ENCODE data around the gene CFH. TPM values are rescaled to one million over a fixed set of nuclear protein-coding genes. Genes with fewer than 3 reads are reported as not detected.
"Not testable (repeated sequence)": the region's sequence is repeated elsewhere in the genome, so short reads cannot be mapped to it uniquely, and the experiment has no call there.

CFH gene
- total RNA-seq, 4 donors from 2014 or later: 164 to 268 (median 248) TPM

- no peak overlapping the region for H3K4me3 ChIP-seq
- no peak for DNase-seq (ENCODE audit: low spot score in 2 of 2)
- no peak for TF ChIP-seq EP300 (IDR thresholded peaks at IDR 0.05)
- no peak for TF ChIP-seq CTCF (IDR thresholded peaks at IDR 0.05)
- 93 to 95% methylated on average over 4 of the region's 4 CpGs for WGBS, 2 donors
- H3K27me3 ChIP-seq: no peaks in the 10 kb centered on the region
- no peaks in the 10 kb centered on the region for H3K4me1 ChIP-seq
- no peak overlapping the region for H3K27ac ChIP-seq
- H3K36me3 ChIP-seq: peaks cover 0 to 15% (median 0%) of the 10 kb centered on the region in 3 donors
- H3K9me3 ChIP-seq: no peaks in the 10 kb centered on the region
Measured at GRCh38 chr1:196684476-196684875, 32.6 kb downstream of the CFH start.

- Histone ChIP-seq H3K4me3 (no peak overlapping the region), H3K27me3 (no peaks in the 10 kb centered on the region), H3K27ac (no peak overlapping the region), H3K4me1 (no peaks in the 10 kb centered on the region), H3K9me3 (no peaks in the 10 kb centered on the region), H3K36me3 (peaks cover 0 to 16% (median 0%) of the 10 kb centered on the region in 3 donors)
- WGBS, 2 donors: 94 to 96% methylated on average over 1 of the region's 1 CpG
- DNase-seq (ENCODE audit: low spot score in 2 of 2): no peak
- no peak for TF ChIP-seq EP300 (IDR thresholded peaks at IDR 0.05)
- no peak for TF ChIP-seq POLR2A (IDR thresholded peaks at IDR 0.05)
- TF ChIP-seq CTCF (IDR thresholded peaks at IDR 0.05): no peak
Measured at GRCh38 chr1:196685506-196685905, 33.7 kb downstream of the CFH start.

- Histone ChIP-seq H3K27me3 (no peaks in the 10 kb centered on the region), H3K27ac (no peak overlapping the region), H3K9me3 (no peaks in the 10 kb centered on the region), H3K36me3 (peaks cover 0 to 22% (median 0%) of the 10 kb centered on the region in 3 donors), H3K4me1 (no peaks in the 10 kb centered on the region), H3K4me3 (no peak overlapping the region)
- no peak for TF ChIP-seq POLR2A (IDR thresholded peaks at IDR 0.05)
- no peak for DNase-seq (ENCODE audit: low spot score in 2 of 2)
- whole genome bisulfite sequencing, 2 donors: 78 to 82% methylated on average over 3 of the region's 3 CpGs
Measured at GRCh38 chr1:196689001-196689400, 37.2 kb downstream of the CFH start.

- no peak for DNase-seq (ENCODE audit: low spot score in 2 of 2)
- Histone ChIP-seq H3K4me3 (no peak overlapping the region), H3K27ac (no peak overlapping the region), H3K4me1 (no peaks in the 10 kb centered on the region), H3K27me3 (no peaks in the 10 kb centered on the region), H3K9me3 (no peaks in the 10 kb centered on the region), H3K36me3 (peaks cover 0 to 32% (median 0%) of the 10 kb centered on the region in 3 donors)
- TF ChIP-seq POLR2A (IDR thresholded peaks at IDR 0.05) (no peak), CTCF (IDR thresholded peaks at IDR 0.05) (no peak), EP300 (IDR thresholded peaks at IDR 0.05) (no peak)
- WGBS, 2 donors: 74 to 83% methylated on average over 5 of the region's 5 CpGs
Measured at GRCh38 chr1:196690582-196690981, 38.7 kb downstream of the CFH start.

- Histone ChIP-seq H3K4me3 (no peak overlapping the region), H3K27me3 (no peaks in the 10 kb centered on the region), H3K4me1 (no peaks in the 10 kb centered on the region), H3K27ac (no peak overlapping the region), H3K36me3 (peaks cover 0 to 51% (median 0%) of the 10 kb centered on the region in 3 donors), H3K9me3 (no peaks in the 10 kb centered on the region)
- 97 to 99% methylated on average over 2 of the region's 2 CpGs for WGBS, 2 donors
- TF ChIP-seq EP300 (IDR thresholded peaks at IDR 0.05): no peak
- no peak for TF ChIP-seq CTCF (IDR thresholded peaks at IDR 0.05)
- no peak for TF ChIP-seq POLR2A (IDR thresholded peaks at IDR 0.05)
- no peak for DNase-seq (ENCODE audit: low spot score in 2 of 2)
Measured at GRCh38 chr1:196698993-196699392, 47.1 kb downstream of the CFH start.

GRCh38 chr1:196701144-196701543, 49.3 kb downstream of the CFH start:
- no peaks in the 10 kb centered on the region for H3K9me3 ChIP-seq
- WGBS, 2 donors: 82 to 94% methylated on average over 1 of the region's 1 CpG
- TF ChIP-seq POLR2A (IDR thresholded peaks at IDR 0.05) (no peak), CTCF (IDR thresholded peaks at IDR 0.05) (no peak), EP300 (IDR thresholded peaks at IDR 0.05) (no peak)

GRCh38 chr1:196709892-196710291, 58.0 kb downstream of the CFH start:
- not testable (repeated sequence) for H3K27me3 ChIP-seq; H3K9me3 ChIP-seq; H3K27ac ChIP-seq; H3K4me3 ChIP-seq; H3K36me3 ChIP-seq; H3K4me1 ChIP-seq; DNase-seq (ENCODE audit: low spot score in 2 of 2)
- 85 to 87% methylated on average over 1 to 2 of the region's 2 CpGs for WGBS, 2 donors

More at GRCh38 chr1:196701144-196701543, 49.3 kb downstream of the CFH start:
- no peaks in the 10 kb centered on the region for H3K27me3 ChIP-seq
- no peak overlapping the region for H3K4me3 ChIP-seq
- H3K27ac ChIP-seq: no peak overlapping the region
- H3K36me3 ChIP-seq: peaks cover 0 to 41% (median 0%) of the 10 kb centered on the region in 3 donors
- H3K4me1 ChIP-seq: no peaks in the 10 kb centered on the region
- no peak for DNase-seq (ENCODE audit: low spot score in 2 of 2)
